RPMI7951 (cell line): ENCODE measurements around the gene HNRNPL. TPM values are rescaled to one million over a fixed set of nuclear protein-coding genes. Genes with fewer than 3 reads are reported as not detected.
A peak's percentile ranks its signal among the peaks of the same experiment; 100 is the strongest.

ENCODE experiments used
- DNase-seq: peaks from one replicate; pipeline ENCODE4 v3.0.0-alpha.2; 2012; ENCODE audit warnings: low read depth
- total RNA-seq: library from RNA; depleted of rRNA; stranded (reverse); fragments of >200 nt; shearing (Covaris generic); gene quantifications from 2 replicates; pipeline ENCODE4 v1.2.3, GENCODE V29; 2014

HNRNPL gene
- total RNA-seq, 1 experiment from 2014 or later: 229 TPM

GRCh38 chr19:38845374-38846024 lies 4.3 kb downstream of the HNRNPL start:
- no peak for DNase-seq

- no peak for DNase-seq
These were observed 5.6 kb downstream of the HNRNPL start for GRCh38 chr19:38844093-38844686.

GRCh38 chr19:38843175-38843758 lies 6.5 kb downstream of the HNRNPL start:
- no peak for DNase-seq

GRCh38 chr19:38842439-38843174 lies 7.2 kb downstream of the HNRNPL start:
- no peak for DNase-seq

- DNase-seq: no peak
These were observed 7.9 kb downstream of the HNRNPL start for GRCh38 chr19:38841787-38842438.

- no peak for DNase-seq
These were observed 8.5 kb downstream of the HNRNPL start for GRCh38 chr19:38841180-38841766.

GRCh38 chr19:38840583-38840968 lies 9.2 kb downstream of the HNRNPL start:
- DNase-seq: no peak

- DNase-seq: no peak
These were observed 9.8 kb downstream of the HNRNPL start for GRCh38 chr19:38839816-38840582.

GRCh38 chr19:38838986-38839761 lies 10.6 kb downstream of the HNRNPL start:
- no peak for DNase-seq

- no peak for DNase-seq
These were observed 11.4 kb downstream of the HNRNPL start for GRCh38 chr19:38838208-38838985.

- DNase-seq: peak; percentile 86
These were observed 12.1 kb downstream of the HNRNPL start for GRCh38 chr19:38837656-38838121.

- no peak for DNase-seq
These were observed 12.7 kb downstream of the HNRNPL start for GRCh38 chr19:38836983-38837626.

- DNase-seq: no peak
These were observed 13.4 kb downstream of the HNRNPL start for GRCh38 chr19:38836159-38836982.

- DNase-seq: no peak
These were observed 15.2 kb downstream of the HNRNPL start for GRCh38 chr19:38834590-38834989.

- no peak for DNase-seq
These were observed 15.7 kb downstream of the HNRNPL start for GRCh38 chr19:38834104-38834490.

GRCh38 chr19:38833092-38833425 lies 16.7 kb downstream of the HNRNPL start:
- no peak for DNase-seq

- DNase-seq: peak; percentile 95
These were observed 18.6 kb downstream of the HNRNPL start for GRCh38 chr19:38831142-38831605.
